Tibial nerve (tissue), 4 donors: Measurements from ENCODE around the gene RAD23A. TPM values are rescaled to one million over a fixed set of nuclear protein-coding genes. Genes with fewer than 3 reads are reported as not detected.

Source experiments
- DNase-seq, 2 donors: peaks; one replicate each; pipeline ENCODE4 v3.0.0-alpha.2; 2019; ENCODE audit warnings: low spot score in 2 of 2
- H3K27ac ChIP-seq, 4 donors: fragments of 200-600 bp; sonication (generic) in 3 of 4; one replicate each; pipeline ENCODE4 v1.5.1; 2017 to 2019; ENCODE audit warnings: mild to moderate bottlenecking in 1 of 4
- H3K27me3 ChIP-seq, 2 donors: fragments of 200-600 bp; sonication (generic) in 1 of 2; one replicate each; pipeline versions ENCODE4 v1.5.1 to v1.6.0; 2017 to 2019
- H3K36me3 ChIP-seq, 3 donors: fragments of 200-600 bp; sonication (generic); one replicate each; pipeline ENCODE4 v1.5.1; 2018 to 2019
- H3K4me1 ChIP-seq, 4 donors: fragments of 200-600 bp; sonication (generic) in 3 of 4; one replicate each; pipeline ENCODE4 v1.5.1; 2017 to 2019
- H3K4me3 ChIP-seq, 4 donors: fragments of 200-600 bp; sonication (generic) in 3 of 4; one replicate each; pipeline ENCODE4 v1.5.1; 2017 to 2019; ENCODE audit warnings: mild to moderate bottlenecking in 1 of 4, moderate library complexity in 1 of 4
- H3K9me3 ChIP-seq, 4 donors: fragments of 200-600 bp; sonication (generic) in 3 of 4; one replicate each; pipeline ENCODE4 v1.5.1; 2017 to 2019
- EP300 ChIP-seq, 2 donors: sonication (generic); formaldehyde crosslinking; IDR thresholded peaks; one replicate each; pipeline ENCODE4 v1.6.1; 2017; ENCODE audit warnings: antibody characterized with exemption in 2 of 2, mild to moderate bottlenecking in 1 of 2
- POLR2A ChIP-seq, 2 donors: fragments of 450-650 bp; IDR thresholded peaks; one replicate each; pipeline ENCODE4 v1.6.1; 2017; ENCODE audit warnings: antibody characterized with exemption in 2 of 2, mild to moderate bottlenecking in 2 of 2, moderate library complexity in 2 of 2
- WGBS, 2 donors: methylation state at CpG; one replicate each; pipeline ENCODE4 v1.1.5; 2018; 5-methylcytosine and 5-hydroxymethylcytosine counted together
- small RNA-seq: library from RNA; depleted of rRNA; stranded (forward); fragments of <200 nt; gene quantifications from one replicate; pipeline ENCODE3, GENCODE V24; 2016
- total RNA-seq, 4 donors: library from RNA; depleted of rRNA; stranded (reverse); fragments of >200 nt; gene quantifications; one replicate each; pipeline ENCODE4 v1.1.0, GENCODE V29; 2016
- TF ChIP-seq, protein P1 (sequence below), 5 experiments: fragments of 200-600 bp in 3 of 5; fragments of 450-650 bp in 2 of 5; sonication (generic) in 3 of 5; IDR thresholded peaks; one replicate each; pipeline ENCODE4 v1.5.1; 2016 to 2019; ENCODE audit warnings: antibody characterized with exemption in 5 of 5, mild to moderate bottlenecking in 3 of 5, moderate library complexity in 2 of 5

Gene RAD23A
- total RNA-seq, 4 donors from 2014 or later, result 89.2 to 111 (median 108) TPM

DNA sequence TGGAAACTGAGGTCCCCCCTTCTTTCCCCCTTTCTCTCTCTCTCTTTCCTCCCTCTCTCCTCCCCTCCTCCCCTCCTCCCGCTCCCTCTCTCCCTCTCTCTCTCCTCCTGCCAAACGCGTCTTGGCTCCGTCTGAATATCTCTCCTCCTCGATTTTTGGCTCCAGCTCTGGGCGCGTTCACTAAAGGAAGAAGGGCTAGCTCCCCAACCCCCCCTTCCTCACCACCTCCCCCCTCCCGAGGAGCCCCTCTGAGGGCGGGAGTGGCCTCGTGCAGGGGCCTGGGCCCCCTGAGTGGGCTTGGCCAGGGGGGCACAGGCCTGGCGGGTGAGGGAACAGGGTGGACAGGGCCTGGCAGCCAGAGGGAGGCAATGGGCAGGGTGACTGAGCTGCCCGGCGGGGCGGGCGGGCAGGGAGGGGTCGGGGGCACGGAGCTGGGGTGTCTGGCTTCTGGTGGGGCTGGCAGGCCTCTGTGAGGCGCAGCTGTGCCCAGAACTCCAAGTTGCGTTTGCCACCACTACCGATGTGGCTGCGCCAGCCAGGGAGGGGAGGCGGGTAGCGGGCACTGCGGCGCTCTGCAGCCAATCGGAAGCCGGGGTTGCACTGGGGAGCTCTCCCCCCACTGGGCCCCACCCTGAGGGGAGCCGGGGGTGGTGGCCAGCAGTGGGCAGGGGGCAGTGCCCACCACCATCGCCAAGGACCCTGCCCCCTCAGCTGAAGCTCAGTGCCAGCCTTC, 56.7 kb downstream of the RAD23A start:
- TF ChIP-seq EP300 (IDR thresholded peaks at IDR 0.05) (peak in 1 of 2 donors; percentile 18), POLR2A (IDR thresholded peaks at IDR 0.05) (no peak)
- TF ChIP-seq, protein P1, sequence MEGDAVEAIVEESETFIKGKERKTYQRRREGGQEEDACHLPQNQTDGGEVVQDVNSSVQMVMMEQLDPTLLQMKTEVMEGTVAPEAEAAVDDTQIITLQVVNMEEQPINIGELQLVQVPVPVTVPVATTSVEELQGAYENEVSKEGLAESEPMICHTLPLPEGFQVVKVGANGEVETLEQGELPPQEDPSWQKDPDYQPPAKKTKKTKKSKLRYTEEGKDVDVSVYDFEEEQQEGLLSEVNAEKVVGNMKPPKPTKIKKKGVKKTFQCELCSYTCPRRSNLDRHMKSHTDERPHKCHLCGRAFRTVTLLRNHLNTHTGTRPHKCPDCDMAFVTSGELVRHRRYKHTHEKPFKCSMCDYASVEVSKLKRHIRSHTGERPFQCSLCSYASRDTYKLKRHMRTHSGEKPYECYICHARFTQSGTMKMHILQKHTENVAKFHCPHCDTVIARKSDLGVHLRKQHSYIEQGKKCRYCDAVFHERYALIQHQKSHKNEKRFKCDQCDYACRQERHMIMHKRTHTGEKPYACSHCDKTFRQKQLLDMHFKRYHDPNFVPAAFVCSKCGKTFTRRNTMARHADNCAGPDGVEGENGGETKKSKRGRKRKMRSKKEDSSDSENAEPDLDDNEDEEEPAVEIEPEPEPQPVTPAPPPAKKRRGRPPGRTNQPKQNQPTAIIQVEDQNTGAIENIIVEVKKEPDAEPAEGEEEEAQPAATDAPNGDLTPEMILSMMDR (IDR thresholded peaks at IDR 0.05), result peak in 4 of 5 experiments; percentile 7 to 54 (median 28)
- DNase-seq, result peak in 1 of 2 donors; percentile 78
- 15% methylated on average over 19 to 22 of the region's 29 CpGs for WGBS, 2 donors
- H3K4me3 ChIP-seq, result peak overlapping the region; percentile 18 to 47 (median 34)
- peaks cover 0 to 91% (median 31%) of the 10 kb centered on the region in 4 donors for H3K4me1 ChIP-seq
- H3K27ac ChIP-seq, result peak overlapping the region; percentile 73 to 95 (median 87)
- no peaks in the 10 kb centered on the region for H3K9me3 ChIP-seq
- no peaks in the 10 kb centered on the region for H3K27me3 ChIP-seq
- H3K36me3 ChIP-seq, result no peaks in the 10 kb centered on the region

DNA sequence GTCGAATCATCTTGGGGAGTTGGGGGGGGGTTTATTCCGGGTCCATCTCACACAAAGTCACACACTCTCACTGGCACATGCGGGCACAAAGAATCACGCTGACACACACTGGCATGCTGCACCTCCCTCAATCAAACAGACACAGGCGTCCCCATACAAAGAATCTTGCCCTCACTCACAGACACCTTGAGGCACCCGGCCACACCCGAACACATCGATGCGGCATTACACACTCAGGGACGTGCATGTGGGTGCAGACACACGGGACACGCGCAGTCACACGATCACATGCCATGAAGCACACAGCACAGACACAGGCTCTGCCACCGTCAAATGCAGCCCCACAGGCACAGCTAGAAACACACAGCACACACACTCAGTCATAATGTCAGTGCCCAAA, 57.4 kb downstream of the RAD23A start:
- Histone ChIP-seq H3K27me3 (no peaks in the 10 kb centered on the region), H3K27ac (peak overlapping the region; percentile 73 to 95 (median 87)), H3K9me3 (no peaks in the 10 kb centered on the region), H3K4me3 (no peak overlapping the region), H3K36me3 (no peaks in the 10 kb centered on the region), H3K4me1 (peaks cover 0 to 91% (median 30%) of the 10 kb centered on the region in 4 donors)
- 74 to 79% methylated on average over 14 to 15 of the region's 15 CpGs for WGBS, 2 donors
- peak in 1 of 2 donors; percentile 6 for DNase-seq
- no peak for TF ChIP-seq POLR2A (IDR thresholded peaks at IDR 0.05)
- TF ChIP-seq, protein P1 (IDR thresholded peaks at IDR 0.05), result no peak
- TF ChIP-seq EP300 (IDR thresholded peaks at IDR 0.05), result no peak

Small RNA genes lying within 50 kb of the gene (small RNA-seq; reads per million reads assigned to genes)
- gene MIR5695 (not detected), gene MIR6515 (not detected)

Other genes with a start within 250 kb of the RAD23A start
- gene FBXW9, start 249.2 kb upstream of the RAD23A start, total RNA-seq, result 1 to 10 TPM; 1.2 to 7.5 (median 5.7) TPM
- 100 to 1,000 TPM in 1 of 4 donors, 10 to 100 TPM in 3; 56.1 to 120 (median 77.6) TPM for gene TNPO2, start 221.9 kb upstream of the RAD23A start, total RNA-seq
- 100 to 1,000 TPM; 328 to 649 (median 501) TPM for gene TRIR, start 211.2 kb upstream of the RAD23A start, total RNA-seq
- gene GET3, start 208.4 kb upstream of the RAD23A start, total RNA-seq, result 10 to 100 TPM; 22.6 to 40.4 (median 36.3) TPM
- gene BEST2, start 194.1 kb upstream of the RAD23A start, total RNA-seq, result under 1 TPM in 1 of 4 donors, not detected in 3; 0.21 TPM
- gene HOOK2, start 170.3 kb upstream of the RAD23A start, total RNA-seq, result 100 to 1,000 TPM in 1 of 4 donors, 10 to 100 TPM in 3; 27.3 to 109 (median 50.2) TPM
- gene JUNB, start 154.4 kb upstream of the RAD23A start, total RNA-seq, result 100 to 1,000 TPM; 421 to 676 (median 613) TPM
- 100 to 1,000 TPM; 129 to 182 (median 163) TPM for gene PRDX2, start 144.1 kb upstream of the RAD23A start, total RNA-seq
- 1 to 10 TPM in 1 of 4 donors, not detected in 3; 4.8 TPM for gene THSD8, start 143.8 kb upstream of the RAD23A start, total RNA-seq
- 1 to 10 TPM; 5.4 to 8.6 (median 6.7) TPM for gene RNASEH2A, start 139.3 kb upstream of the RAD23A start, total RNA-seq
- not detected for gene RTBDN, start 111.3 kb upstream of the RAD23A start, total RNA-seq
- not detected for gene MAST1, start 107.3 kb upstream of the RAD23A start, total RNA-seq
- gene DNASE2, start 64.4 kb upstream of the RAD23A start, total RNA-seq, result 10 to 100 TPM; 38.1 to 59.0 (median 44.2) TPM
- gene KLF1, start 58.7 kb upstream of the RAD23A start, total RNA-seq, result not detected
- 10 to 100 TPM; 50.4 to 68.0 (median 64.6) TPM for gene GCDH, start 54.7 kb upstream of the RAD23A start, total RNA-seq
- not detected for gene SYCE2, start 26.6 kb upstream of the RAD23A start, total RNA-seq
- gene FARSA, start 12.2 kb upstream of the RAD23A start, total RNA-seq, result 10 to 100 TPM; 22.7 to 44.7 (median 32.2) TPM
- 100 to 1,000 TPM; 173 to 398 (median 313) TPM for gene CALR, start 7.3 kb upstream of the RAD23A start, total RNA-seq
- gene GADD45GIP1, start 11.4 kb downstream of the RAD23A start, total RNA-seq, result 10 to 100 TPM; 41.4 to 68.8 (median 53.5) TPM
- not detected for gene DAND5, start 23.7 kb downstream of the RAD23A start, total RNA-seq
- 10 to 100 TPM; 39.8 to 55.8 (median 48.2) TPM for gene NFIX, start 49.6 kb downstream of the RAD23A start, total RNA-seq
- 10 to 100 TPM; 21.1 to 43.5 (median 25.8) TPM for gene LYL1, start 157.0 kb downstream of the RAD23A start, total RNA-seq
- gene TRMT1, start 170.9 kb downstream of the RAD23A start, total RNA-seq, result 10 to 100 TPM; 38.4 to 92.7 (median 49.2) TPM
- 10 to 100 TPM; 15.3 to 37.1 (median 25.8) TPM for gene NACC1, start 172.4 kb downstream of the RAD23A start, total RNA-seq
- gene STX10, start 204.5 kb downstream of the RAD23A start, total RNA-seq, result 100 to 1,000 TPM in 1 of 4 donors, 10 to 100 TPM in 3; 58.6 to 145 (median 86.6) TPM
- 10 to 100 TPM; 37.3 to 77.4 (median 58.3) TPM for gene IER2, start 204.5 kb downstream of the RAD23A start, total RNA-seq